ENCODE measurements around the gene STEAP1B.

Gene STEAP1B

GRCh38 chr7:22397981-22398380 lies 102.0 kb downstream of the STEAP1B start:
- FAIRE-seq: no peak

GRCh38 chr7:22395222-22395621 lies 104.8 kb downstream of the STEAP1B start:
- FAIRE-seq: no peak

GRCh38 chr7:22394739-22395138 lies 105.2 kb downstream of the STEAP1B start:
- no peak for FAIRE-seq

GRCh38 chr7:22393913-22394729 lies 105.9 kb downstream of the STEAP1B start:
- FAIRE-seq: no peak

- no peak for FAIRE-seq
Observed at GRCh38 chr7:22390516-22390915, 109.5 kb downstream of the STEAP1B start.

DNA sequence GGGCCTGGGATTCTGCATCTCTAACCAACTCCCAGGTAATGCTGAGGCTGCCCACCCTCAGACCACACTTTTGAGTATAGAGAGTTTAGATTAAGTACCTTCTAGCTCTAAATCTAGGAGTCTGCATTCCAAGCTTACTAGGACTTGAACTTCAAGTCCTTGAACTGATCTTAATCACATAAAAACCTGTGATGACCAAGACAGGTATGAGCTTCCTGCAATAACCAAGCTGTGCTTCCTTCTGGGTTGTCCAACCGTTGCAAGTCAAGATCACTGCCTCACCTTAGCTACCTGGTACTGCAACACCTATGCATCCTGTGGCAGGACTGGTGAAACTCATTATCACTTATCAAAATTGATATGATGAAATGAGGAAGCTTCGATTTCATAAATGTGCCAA lies 110.1 kb downstream of the STEAP1B start:
- no peak for FAIRE-seq

DNA sequence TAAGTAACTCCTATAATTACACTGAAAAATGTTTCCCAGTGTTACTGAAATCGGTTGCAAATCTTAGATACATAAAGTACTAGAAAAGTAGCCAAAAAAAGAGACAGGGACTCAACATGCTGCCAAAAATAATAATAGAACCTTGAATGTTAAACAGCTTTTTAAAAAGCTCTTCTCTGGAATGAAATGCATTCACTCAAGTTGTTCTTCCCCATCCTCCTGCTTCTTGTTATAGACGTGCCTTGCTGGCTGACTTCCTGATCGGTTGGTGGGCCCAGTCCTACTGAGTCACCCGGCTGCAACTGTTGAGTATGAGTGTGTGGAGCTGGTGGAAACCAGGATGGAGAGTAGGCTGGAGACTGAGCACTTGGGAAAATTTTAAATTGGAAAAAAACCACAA lies 112.4 kb downstream of the STEAP1B start:
- FAIRE-seq: no peak

- FAIRE-seq: no peak
Observed at GRCh38 chr7:22386865-22387264, 113.1 kb downstream of the STEAP1B start.

GRCh38 chr7:22386206-22386858 lies 113.7 kb downstream of the STEAP1B start:
- FAIRE-seq: no peak

DNA sequence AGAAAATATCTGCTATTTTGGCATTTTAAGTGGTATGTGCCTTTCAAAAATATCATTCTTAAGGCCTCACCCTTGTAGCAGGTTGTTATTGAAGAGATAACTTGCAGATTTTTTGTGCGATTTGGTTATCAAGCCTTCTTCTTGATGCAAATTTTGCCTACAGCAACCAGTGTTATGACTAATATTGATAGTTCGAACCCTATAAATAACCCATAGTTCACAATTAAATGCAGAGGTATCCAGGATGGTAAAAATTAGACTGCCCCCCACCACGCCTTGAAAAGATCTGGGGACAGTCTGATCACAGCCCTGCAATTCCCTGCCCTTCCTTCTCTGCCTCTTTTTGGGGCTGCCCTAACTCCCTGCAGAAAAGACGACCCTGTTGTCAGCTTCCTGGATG lies 114.7 kb downstream of the STEAP1B start:
- FAIRE-seq: no peak

DNA sequence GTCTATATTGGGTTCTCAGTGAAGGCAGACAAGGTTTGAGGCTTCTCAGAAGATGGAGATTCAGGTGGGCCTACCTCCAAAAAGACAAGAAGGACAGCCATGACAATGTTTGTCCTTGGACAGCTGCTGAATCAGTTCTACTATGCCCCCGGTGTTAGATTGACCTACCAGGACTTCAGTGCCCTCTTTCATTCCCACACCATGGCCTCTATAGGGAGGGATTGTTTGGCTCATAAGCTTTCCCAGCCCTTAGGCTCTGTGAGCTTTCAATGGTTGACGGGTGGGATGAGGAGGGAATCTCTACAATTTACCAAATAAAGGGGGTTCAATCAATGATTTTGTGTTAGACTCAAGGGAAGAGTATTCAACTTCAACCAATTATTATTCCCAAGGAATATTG lies 119.7 kb downstream of the STEAP1B start:
- FAIRE-seq: no peak

DNA sequence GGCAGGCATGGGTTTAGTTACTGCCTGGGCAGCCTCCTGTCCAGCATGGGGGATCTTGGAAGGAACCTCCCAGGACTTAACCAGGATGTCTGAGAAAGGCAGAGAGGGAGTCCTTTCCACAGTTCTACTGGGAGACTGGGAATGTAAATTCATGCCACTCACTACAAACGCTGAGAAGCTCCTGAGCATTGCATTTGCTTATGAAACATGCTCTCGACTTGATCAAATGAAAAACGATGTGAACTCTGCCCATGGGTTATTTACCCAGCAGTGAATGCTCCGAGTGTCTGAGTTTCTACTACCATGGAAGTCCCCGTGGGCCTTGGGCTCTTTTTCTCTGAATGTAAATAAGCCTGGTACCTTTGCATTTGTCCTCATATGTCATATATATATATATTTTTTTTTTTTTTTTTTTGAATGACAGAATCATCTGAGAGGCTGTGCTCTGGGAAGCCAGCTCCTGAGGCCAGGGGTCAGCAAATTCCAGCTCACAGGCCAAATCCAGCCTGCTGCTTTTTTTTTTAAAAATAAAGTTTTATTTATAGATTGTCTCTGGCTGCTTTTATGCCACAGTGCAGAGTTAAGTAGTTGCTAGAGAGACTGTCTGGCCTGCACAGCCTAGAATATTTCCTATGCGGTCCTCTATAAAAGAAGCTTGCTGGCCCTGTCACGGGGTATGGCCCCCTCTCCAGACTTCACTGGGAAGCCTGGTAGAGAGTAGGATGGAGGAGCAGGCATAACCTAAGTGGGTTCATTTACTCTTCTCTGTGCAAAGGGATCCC lies 121.6 kb downstream of the STEAP1B start:
- FAIRE-seq: no peak

GRCh38 chr7:22377703-22378102 lies 122.3 kb downstream of the STEAP1B start:
- FAIRE-seq: no peak

DNA sequence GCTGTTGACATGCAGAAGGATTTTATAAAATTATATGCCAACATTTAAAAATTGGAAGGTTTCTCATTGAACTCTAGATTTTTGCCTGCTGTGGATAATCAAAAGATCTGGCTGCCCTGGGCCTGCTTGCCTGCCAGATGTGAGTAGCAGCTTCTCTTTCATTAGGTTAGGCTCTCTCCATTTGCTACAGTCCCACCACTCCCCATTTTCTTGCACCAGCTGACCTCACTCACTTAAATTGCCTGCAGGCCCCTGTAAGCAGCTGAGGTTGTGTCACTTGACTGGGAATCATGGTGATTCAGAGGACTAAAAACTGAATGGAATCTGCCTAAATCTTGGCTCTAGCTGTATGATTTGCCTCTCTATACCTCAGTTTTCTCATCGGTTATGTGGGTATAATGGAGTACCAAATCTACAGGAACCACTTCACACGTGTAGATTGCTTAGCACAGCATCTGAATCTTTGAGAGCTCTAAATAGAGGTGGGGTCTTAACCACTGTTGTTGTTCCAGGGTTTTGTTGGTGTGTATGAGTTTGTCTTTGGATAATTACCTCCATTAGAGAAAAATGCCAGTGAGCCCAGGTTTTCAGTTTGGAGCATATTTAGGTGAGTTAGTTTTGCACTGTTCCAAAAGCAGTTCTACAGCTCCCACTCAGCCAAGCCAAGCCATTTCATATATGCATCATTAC lies 124.5 kb downstream of the STEAP1B start:
- FAIRE-seq: no peak

GRCh38 chr7:22373911-22374310 lies 126.1 kb downstream of the STEAP1B start:
- FAIRE-seq: no peak

DNA sequence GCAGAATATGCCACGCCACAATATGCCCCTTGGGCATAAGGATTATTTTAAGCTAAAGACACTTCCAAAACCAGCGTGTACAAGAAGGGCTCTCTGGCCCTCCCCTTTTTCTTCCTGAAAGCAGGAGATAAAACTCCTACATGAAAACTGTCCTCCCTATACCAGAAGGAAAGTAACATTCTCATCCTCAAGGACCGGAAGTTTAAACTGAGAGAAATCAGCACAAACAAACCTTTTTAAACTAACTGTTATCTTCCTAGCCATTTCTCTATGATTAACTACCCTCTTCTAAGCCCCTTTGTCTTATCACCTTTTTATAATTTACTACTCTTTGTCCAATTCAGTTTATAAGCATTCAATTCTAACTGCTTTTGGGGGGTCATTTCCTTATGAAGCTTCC lies 126.6 kb downstream of the STEAP1B start:
- FAIRE-seq: no peak

GRCh38 chr7:22372863-22373262 lies 127.1 kb downstream of the STEAP1B start:
- no peak for FAIRE-seq

DNA sequence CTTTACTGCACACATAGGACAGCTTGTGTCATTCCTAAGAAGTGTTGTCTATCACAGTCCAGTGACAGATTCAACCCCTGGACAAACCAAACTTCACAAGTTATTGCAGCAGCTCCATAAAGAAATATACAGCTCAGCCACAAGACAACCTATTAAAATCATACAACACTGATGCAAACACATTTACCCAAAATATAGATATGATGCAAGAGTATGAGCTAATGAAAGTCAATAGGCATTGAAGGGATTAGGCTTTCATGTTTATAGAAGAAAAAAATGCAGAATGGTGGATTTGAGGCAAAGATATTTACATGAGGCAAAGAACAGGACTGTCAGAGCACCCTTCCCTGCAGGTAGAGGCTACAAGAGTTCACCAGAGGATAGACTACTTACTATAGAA lies 128.1 kb downstream of the STEAP1B start:
- FAIRE-seq: no peak

Data from A204.1 (cell line).